GM12878 (cell line): Measurements from ENCODE around the gene KBTBD7. TPM values are rescaled to one million over a fixed set of nuclear protein-coding genes. Genes with fewer than 3 reads are reported as not detected.

Experiments used
- CHD4 ChIP-seq: fragments of 200-600 bp; sonication (generic); IDR thresholded peaks from 2 replicates; pipeline ENCODE4 v1.6.1; 2016; ENCODE audit warnings: mild to moderate bottlenecking
- CUX1 ChIP-seq: IDR thresholded peaks from 2 replicates; pipeline ENCODE4 v1.6.1; 2012; ENCODE audit warnings: improper control_type of control experiment, low read depth, low read length; ENCODE audit not compliant: insufficient replicate concordance
- E2F4 ChIP-seq: IDR thresholded peaks from 2 replicates; pipeline ENCODE4 v1.6.1; 2012; ENCODE audit warnings: low read depth, low read length, improper control_type of control experiment
- HSF1 ChIP-seq: fragments of 150-350 bp; IDR thresholded peaks from 2 replicates; pipeline ENCODE4 v1.6.1; 2014; ENCODE audit warnings: mild to moderate bottlenecking, low read depth, low read length
- KDM1A ChIP-seq: fragments of 200-600 bp; sonication (generic); IDR thresholded peaks from 2 replicates; pipeline ENCODE4 v1.6.1; 2016; ENCODE audit warnings: borderline replicate concordance
- LARP7 ChIP-seq: fragments of 450-650 bp; IDR thresholded peaks from 2 replicates; pipeline ENCODE4 v1.6.1; 2017; ENCODE audit warnings: mild to moderate bottlenecking
- PKNOX1 ChIP-seq: fragments of 450-650 bp; IDR thresholded peaks from 2 replicates; pipeline ENCODE4 v1.6.1; 2016; ENCODE audit warnings: mild to moderate bottlenecking
- RAD21 ChIP-seq: IDR thresholded peaks from 2 replicates; pipeline ENCODE4 v1.6.1; 2011; ENCODE audit warnings: mild to moderate bottlenecking, low read depth, low read length, moderate library complexity; ENCODE audit not compliant: insufficient read depth
- SPI1 ChIP-seq: IDR thresholded peaks from 2 replicates; pipeline ENCODE4 v1.6.1; 2011; ENCODE audit warnings: low read depth, mild to moderate bottlenecking, low read length, moderate library complexity, borderline replicate concordance; ENCODE audit not compliant: insufficient read depth
- SRF ChIP-seq, 2 experiments: IDR thresholded peaks; 2 replicates each; pipeline ENCODE4 v1.6.1; 2011; ENCODE audit warnings: low read depth in 2 of 2, low read length in 2 of 2, mild to moderate bottlenecking in 1 of 2, moderate library complexity in 1 of 2
- TBL1XR1 ChIP-seq: IDR thresholded peaks from 2 replicates; pipeline ENCODE4 v1.6.1; 2012; ENCODE audit warnings: low read depth, low read length, improper control_type of control experiment
- ZBTB40 ChIP-seq: fragments of 450-650 bp; IDR thresholded peaks from 2 replicates; pipeline ENCODE4 v1.6.1; 2016; ENCODE audit warnings: mild to moderate bottlenecking, moderate library complexity, borderline replicate concordance
- ZNF207 ChIP-seq: fragments of 450-650 bp; IDR thresholded peaks from 2 replicates; pipeline ENCODE4 v1.6.1; 2014; ENCODE audit warnings: antibody characterized with exemption, mild to moderate bottlenecking, borderline replicate concordance
- polyA plus RNA-seq, 11 experiments: library from polyadenylated mRNA; depleted of rRNA in 4 of 11; unstranded in 6 of 11; stranded (reverse) in 5 of 11; fragments of >200 nt; fragmentation: Nextera tagmentation in 4 of 11; fragmentation: Illumina TruSeq in 1 of 11; extraction: Ambion mirVana in 4 of 11; extraction: Trizol in 1 of 11; gene quantifications; 1 replicate in 1 of 11; 2 replicates in 10 of 11; pipeline versions ENCODE4 v1.2.1 to v1.2.3, GENCODE V29; 2011 to 2016; ENCODE audit warnings: inconsistent platforms in 2 of 11, missing spikeins in 2 of 11, low read depth in 1 of 11
- total RNA-seq, 4 experiments: library from RNA; depleted of rRNA in 3 of 4; stranded (reverse); fragments of >200 nt in 3 of 4; fragmentation: Illumina TruSeq in 1 of 4; extraction: Trizol in 1 of 4; gene quantifications; 2 replicates each; pipeline versions ENCODE4 v1.2.1 to v1.2.3, GENCODE V29; 2013 to 2021

Gene KBTBD7
- total and polyA plus RNA-seq, 10 of the 15 experiments (the other 5 are each of a cell fraction or from before 2014, with no cell fraction given) = 1.8 to 6.0 (median 4.3) TPM

GRCh38 chr13:41193919-41194824 lies at the start of gene KBTBD7 (continued):
- TF ChIP-seq CUX1 = no peak
- no peak for TF ChIP-seq CHD4
- TF ChIP-seq ZBTB40 = peak; percentile 52
- TF ChIP-seq LARP7 = peak; percentile 93
- TF ChIP-seq E2F4 = peak; percentile 64; the same call in 1 of the 2 replicates
- no peak for TF ChIP-seq PKNOX1
- no peak for TF ChIP-seq SPI1
- no peak for TF ChIP-seq KDM1A
- no peak for TF ChIP-seq RAD21
- TF ChIP-seq HSF1 = peak; percentile 54; the same call in 1 of the 2 replicates
- TF ChIP-seq SRF (IDR thresholded peaks at IDR 0.05; ENCODE audit: low read depth in 2 of 2, low read length in 2 of 2) = peak in 1 of 2 experiments; percentile 62; a peak in 1 of 4 replicates
- no peak; the same call in 1 of the 2 replicates for TF ChIP-seq TBL1XR1
- peak; percentile 85; the same call in 1 of the 2 replicates for TF ChIP-seq ZNF207
